Embryonic facial prominence (tissue), 1 donor: ENCODE data around the gene MANBA.
A peak's percentile ranks its signal among the peaks of the same experiment; 100 is the strongest.
"Not testable (repeated sequence)": the region's sequence is repeated elsewhere in the genome, so short reads cannot be mapped to it uniquely, and the experiment has no call there.

ENCODE experiments used
- DNase-seq: peaks from one replicate; pipeline ENCODE4 v3.0.0-alpha.2; 2016; ENCODE audit errors: extremely low spot score

The MANBA gene

GRCh38 chr4:102620697-102621497 is 139.9 kb downstream of the MANBA start:
- peak; percentile 49 for DNase-seq

GRCh38 chr4:102619776-102620631 is 140.8 kb downstream of the MANBA start:
- DNase-seq: not testable (repeated sequence)

GRCh38 chr4:102619021-102619420 is 141.7 kb downstream of the MANBA start:
- not testable (repeated sequence) for DNase-seq

- no peak for DNase-seq
These were observed 144.1 kb downstream of the MANBA start for GRCh38 chr4:102616636-102617035.

- DNase-seq: no peak
These were observed 146.0 kb downstream of the MANBA start for GRCh38 chr4:102614801-102615200.

GRCh38 chr4:102612824-102613366 is 147.9 kb downstream of the MANBA start:
- DNase-seq: no peak

DNA sequence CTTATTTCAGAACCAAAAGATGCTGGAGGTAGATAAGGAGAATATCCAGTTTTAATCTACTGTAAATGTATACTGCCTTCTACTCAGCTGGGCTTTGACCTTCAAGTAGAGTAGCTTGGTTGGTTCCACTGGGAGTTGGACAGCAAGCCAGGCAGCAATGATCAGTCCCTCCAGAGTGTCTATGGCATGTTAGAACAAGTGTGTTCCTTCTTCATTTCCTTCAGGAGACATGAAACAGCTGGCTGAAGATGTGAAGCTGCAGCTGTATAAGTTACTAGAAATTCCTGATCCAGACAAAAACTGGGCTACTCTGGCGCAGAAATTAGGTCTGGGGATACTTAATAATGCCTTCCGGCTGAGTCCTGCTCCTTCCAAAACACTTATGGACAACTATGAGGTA is 148.6 kb downstream of the MANBA start:
- DNase-seq: no peak

DNA sequence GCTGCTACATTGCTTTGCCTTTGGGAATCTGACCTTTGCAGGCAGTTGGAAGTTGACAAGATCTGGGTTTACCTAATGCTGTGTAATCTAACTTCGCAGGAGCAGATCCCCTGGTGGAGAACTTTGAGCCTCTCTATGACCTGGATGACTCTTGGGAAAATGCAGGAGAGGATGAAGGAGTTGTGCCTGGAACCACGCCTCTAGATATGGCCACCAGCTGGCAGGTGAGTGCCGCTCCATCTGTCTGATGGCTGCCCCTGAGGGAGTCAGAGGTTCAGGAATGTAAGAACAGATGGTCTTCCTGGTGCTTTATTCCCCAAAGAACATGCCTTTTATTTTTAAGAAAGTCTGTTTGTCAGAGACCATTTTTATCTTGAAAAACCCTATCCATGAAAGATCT is 150.3 kb downstream of the MANBA start:
- DNase-seq: no peak

DNA sequence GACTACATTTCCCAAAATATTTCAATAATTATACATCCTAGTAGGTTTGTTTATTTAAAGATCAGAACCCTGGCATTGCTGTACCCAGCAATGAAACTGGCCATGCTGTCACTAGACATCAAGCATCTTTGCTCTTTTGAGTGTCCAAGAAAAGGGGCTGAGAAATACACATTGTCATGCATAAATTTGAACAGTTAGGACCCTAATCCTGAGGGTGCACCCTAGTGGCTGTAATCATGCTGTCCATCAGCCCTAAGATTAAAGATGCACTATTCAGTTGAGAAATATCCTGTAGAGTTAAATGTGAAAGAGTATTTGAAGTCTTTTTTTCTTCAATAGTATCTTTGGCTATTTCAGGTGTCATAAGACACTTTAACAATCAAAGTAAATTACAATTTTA is 150.8 kb downstream of the MANBA start:
- no peak for DNase-seq

DNA sequence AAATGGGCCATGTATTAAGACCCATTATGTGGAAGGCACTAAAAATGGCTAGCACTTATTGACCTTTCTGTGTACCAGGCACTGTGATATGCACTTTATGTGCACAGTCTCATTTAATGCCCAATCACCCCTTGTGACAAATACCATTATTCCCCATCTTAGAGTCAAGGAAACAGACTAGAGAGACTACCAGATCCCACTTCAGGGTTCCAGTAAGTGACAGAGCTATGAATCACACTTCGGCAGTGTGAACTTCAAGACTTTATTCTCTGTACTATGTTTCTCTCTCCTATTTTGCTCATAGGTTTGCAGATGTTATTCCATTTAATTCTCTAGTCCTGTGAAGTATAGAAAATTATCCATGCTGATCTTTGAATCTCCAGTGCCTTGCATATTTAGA is 152.6 kb downstream of the MANBA start:
- no peak for DNase-seq

GRCh38 chr4:102606846-102607450 is 153.8 kb downstream of the MANBA start:
- DNase-seq: no peak

DNA sequence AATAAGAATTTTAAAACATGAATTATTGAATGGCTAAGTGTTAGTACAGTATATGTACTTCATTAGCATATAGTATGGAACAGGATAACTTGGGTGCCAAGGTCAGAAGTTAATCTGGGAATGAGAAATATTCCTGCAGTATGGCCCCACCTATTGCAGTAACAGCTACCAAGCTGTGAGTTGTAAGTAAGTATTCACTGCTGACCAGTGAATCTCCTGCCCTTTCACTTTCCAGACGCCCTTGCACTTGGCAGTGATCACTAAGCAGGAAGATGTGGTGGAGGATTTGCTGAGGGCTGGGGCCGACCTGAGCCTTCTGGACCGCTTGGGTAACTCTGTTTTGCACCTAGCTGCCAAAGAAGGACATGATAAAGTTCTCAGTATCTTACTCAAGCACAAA is 154.5 kb downstream of the MANBA start:
- no peak for DNase-seq

- DNase-seq: no peak
These were observed 156.4 kb downstream of the MANBA start for GRCh38 chr4:102604222-102604940.

- DNase-seq: no peak
These were observed 159.1 kb downstream of the MANBA start for GRCh38 chr4:102601586-102602227.

- DNase-seq: no peak
These were observed 160.1 kb downstream of the MANBA start for GRCh38 chr4:102600689-102601088.

GRCh38 chr4:102599886-102600285 is 160.9 kb downstream of the MANBA start:
- DNase-seq: no peak

DNA sequence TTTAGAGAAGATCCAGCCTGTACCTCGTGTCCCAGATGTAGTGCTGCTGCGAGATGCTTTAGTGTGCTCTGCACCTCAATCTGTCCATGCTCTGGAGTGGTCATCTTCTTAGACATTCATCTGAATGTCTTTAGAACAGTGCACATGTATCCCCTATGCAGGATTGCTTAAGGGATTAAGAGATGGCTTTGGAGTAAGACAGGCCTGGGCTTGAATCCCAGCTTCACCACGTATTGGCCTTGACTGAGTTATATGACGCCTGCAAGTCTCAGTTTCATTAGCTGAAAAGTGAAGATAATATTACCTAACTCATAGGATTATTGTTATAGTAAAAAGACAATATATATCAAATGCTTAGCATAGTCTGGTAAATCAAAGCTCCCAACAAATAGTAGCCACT is 161.3 kb downstream of the MANBA start:
- no peak for DNase-seq

DNA sequence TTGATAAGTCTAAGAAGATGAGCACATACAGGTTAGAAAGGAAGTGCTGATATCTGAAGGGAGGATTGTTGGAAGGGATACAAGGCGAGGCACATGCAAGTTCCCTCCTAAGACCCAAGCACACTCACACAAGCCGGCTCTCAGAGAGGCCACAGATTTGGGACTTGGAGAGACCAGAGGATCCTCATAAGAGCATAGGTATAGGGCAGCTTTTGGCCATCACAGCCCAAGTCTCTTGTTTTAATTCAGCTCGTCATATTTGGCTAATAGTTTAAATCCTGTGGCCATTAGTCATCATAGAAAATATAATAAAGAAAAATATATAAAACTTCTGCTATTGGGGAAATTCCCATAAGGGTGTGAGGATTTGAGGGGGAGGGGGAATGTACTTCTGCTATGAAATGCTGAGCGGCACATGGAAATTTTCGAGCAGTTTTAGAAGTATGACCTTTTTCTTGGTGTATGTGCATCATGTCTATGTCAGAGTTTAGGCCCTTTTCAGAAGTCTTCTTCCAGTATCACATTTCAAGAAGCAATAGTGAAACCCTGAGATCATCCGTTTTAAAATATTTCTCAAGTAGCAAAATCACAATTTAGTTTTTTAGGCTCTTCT is 161.9 kb downstream of the MANBA start:
- no peak for DNase-seq

DNA sequence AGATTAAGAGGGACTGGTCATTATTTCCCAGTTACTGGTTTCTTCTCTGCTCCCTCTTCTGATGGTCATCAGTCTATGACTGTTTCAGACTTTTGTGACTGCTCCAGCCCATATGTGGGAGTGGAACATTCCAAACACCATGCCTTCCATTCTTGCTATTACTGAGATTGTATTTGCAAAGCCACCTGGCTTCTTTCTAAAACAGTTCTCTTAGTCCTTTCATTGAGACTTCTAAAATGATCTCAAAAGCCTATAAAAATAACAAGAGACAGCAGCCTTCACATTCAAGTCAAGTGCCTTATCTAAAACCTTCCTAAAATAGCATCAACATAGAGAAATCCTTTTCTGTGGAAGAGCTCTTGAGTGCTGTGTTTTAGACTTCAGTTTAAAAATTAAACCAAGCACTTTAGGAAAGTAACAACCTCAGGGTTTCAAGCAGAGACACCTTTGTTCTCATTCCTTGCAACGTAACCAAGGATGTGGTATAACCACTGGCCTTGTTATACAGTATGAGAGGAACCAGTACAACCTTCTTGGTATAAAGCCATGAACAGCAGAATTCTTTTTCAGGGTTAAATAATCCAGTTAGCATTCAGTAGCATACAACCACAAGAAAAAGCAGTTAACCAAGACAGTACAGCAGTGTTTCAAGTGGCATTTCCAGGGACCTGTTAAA is 162.5 kb downstream of the MANBA start:
- DNase-seq: no peak

DNA sequence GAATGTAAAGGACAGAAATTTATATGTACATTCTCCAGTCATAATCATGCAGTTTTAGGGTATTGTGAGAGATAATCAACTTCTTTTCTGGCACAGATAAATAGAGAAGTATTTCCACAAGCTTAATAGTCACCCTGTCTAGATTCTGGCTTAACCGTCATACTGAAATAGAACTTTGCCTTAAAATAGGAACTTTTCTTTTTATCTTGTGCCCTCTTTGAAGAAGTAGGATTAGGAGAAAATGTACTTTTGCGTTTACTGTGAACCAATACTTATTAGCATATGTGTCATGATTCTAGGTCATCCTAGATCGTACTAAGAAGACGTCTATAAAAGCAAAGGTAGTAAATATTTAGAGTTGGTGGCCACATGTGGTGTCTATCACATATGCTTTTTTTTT is 164.2 kb downstream of the MANBA start:
- no peak for DNase-seq
